Thoracic aorta (tissue), 2 donors: ENCODE data around the gene CARD6. TPM values are rescaled to one million over a fixed set of nuclear protein-coding genes. Genes with fewer than 3 reads are reported as not detected.
A peak's percentile ranks its signal among the peaks of the same experiment; 100 is the strongest.
"Not testable (repeated sequence)": the region's sequence is repeated elsewhere in the genome, so short reads cannot be mapped to it uniquely, and the experiment has no call there.

Experiments used
- ATAC-seq: fragments of 150-250 bp; one replicate; pipeline ENCODE4 v1.8.0; 2017; ENCODE audit warnings: low read depth; ENCODE audit not compliant: insufficient number of reproducible peaks, low FRiP score
- DNase-seq: peaks from one replicate; pipeline ENCODE4 v3.0.0-alpha.2; 2020; ENCODE audit warnings: low spot score
- H3K27ac ChIP-seq, 2 donors: fragments of 200-600 bp; sonication (generic); 1 replicate in 1 of 2; 2 replicates in 1 of 2; pipeline ENCODE4 v1.5.1; 2016; ENCODE audit warnings: mild to moderate bottlenecking in 2 of 2, moderate library complexity in 2 of 2
- H3K27me3 ChIP-seq: fragments of 200-600 bp; sonication (generic); replicated peaks from 2 replicates; pipeline ENCODE4 v1.6.0; 2016; ENCODE audit warnings: mild to moderate bottlenecking; ENCODE audit not compliant: insufficient read depth
- H3K36me3 ChIP-seq: fragments of 200-600 bp; sonication (generic); one replicate; pipeline ENCODE4 v1.5.1; 2016
- H3K4me1 ChIP-seq, 2 donors: fragments of 200-600 bp; sonication (generic); 1 replicate in 1 of 2; 2 replicates in 1 of 2; pipeline versions ENCODE4 v1.5.1 to v1.6.0; 2016; ENCODE audit warnings: low read depth in 2 of 2, mild to moderate bottlenecking in 1 of 2; ENCODE audit not compliant: control insufficient read depth in 1 of 2
- H3K4me3 ChIP-seq: fragments of 200-600 bp; sonication (generic); 2 replicates; pipeline ENCODE4 v1.5.1; 2016; ENCODE audit warnings: mild to moderate bottlenecking
- H3K9me3 ChIP-seq: fragments of 200-600 bp; sonication (generic); 2 replicates; pipeline ENCODE4 v1.5.1; 2016
- CTCF ChIP-seq: fragments of 200-600 bp; sonication (generic); IDR thresholded peaks from one replicate; pipeline ENCODE4 v1.5.1; 2019; ENCODE audit warnings: antibody characterized with exemption
- total RNA-seq, 2 donors: library from RNA; depleted of rRNA; stranded (reverse); fragments of >200 nt; gene quantifications; one replicate each; pipeline versions ENCODE4 v1.1.0 to v1.2.3, GENCODE V29; 2016

Gene CARD6
- total RNA-seq, 2 donors from 2014 or later = 13.5 to 21.6 TPM

GRCh38 chr5:40879163-40879942, 38.2 kb downstream of the CARD6 start:
- Histone ChIP-seq H3K36me3 (no peaks in the 10 kb centered on the region), H3K4me1 (no peaks in the 10 kb centered on the region), H3K27ac (no peak overlapping the region), H3K4me3 (no peak overlapping the region), H3K27me3 (no peaks in the 10 kb centered on the region), H3K9me3 (no peaks in the 10 kb centered on the region)
- ATAC-seq (no peak), DNase-seq (no peak)
- TF ChIP-seq CTCF = peak; percentile 49

GRCh38 chr5:40882291-40882690, 41.1 kb downstream of the CARD6 start:
- TF ChIP-seq CTCF = no peak
- no peaks in the 10 kb centered on the region for H3K4me1 ChIP-seq
- no peaks in the 10 kb centered on the region for H3K27me3 ChIP-seq
- no peaks in the 10 kb centered on the region for H3K9me3 ChIP-seq
- ATAC-seq (no peak), DNase-seq (no peak)
- H3K36me3 ChIP-seq = no peaks in the 10 kb centered on the region
- no peak overlapping the region for H3K27ac ChIP-seq
- no peak overlapping the region for H3K4me3 ChIP-seq

- DNase-seq, H3K36me3 ChIP-seq, H3K9me3 ChIP-seq, ATAC-seq, H3K4me3 ChIP-seq, H3K27ac ChIP-seq, H3K4me1 ChIP-seq, H3K27me3 ChIP-seq: not testable (repeated sequence)
Observed at GRCh38 chr5:40883051-40883450, 41.9 kb downstream of the CARD6 start.

- H3K9me3 ChIP-seq, H3K27ac ChIP-seq, H3K4me3 ChIP-seq, H3K36me3 ChIP-seq, ATAC-seq, H3K4me1 ChIP-seq, H3K27me3 ChIP-seq, DNase-seq: not testable (repeated sequence)
Observed at GRCh38 chr5:40895440-40896425, 54.6 kb downstream of the CARD6 start.

GRCh38 chr5:40904205-40904993, 63.2 kb downstream of the CARD6 start:
- H3K27ac ChIP-seq = peak overlapping the region in 1 of 2 donors; percentile 45
- peak; percentile 92 for TF ChIP-seq CTCF

More at GRCh38 chr5:40904205-40904993, 63.2 kb downstream of the CARD6 start:
- no peaks in the 10 kb centered on the region for H3K9me3 ChIP-seq
- H3K4me3 ChIP-seq = no peak overlapping the region
- ATAC-seq (no peak), DNase-seq (peak; percentile 21)
- no peaks in the 10 kb centered on the region for H3K36me3 ChIP-seq
- no peaks in the 10 kb centered on the region for H3K27me3 ChIP-seq
- H3K4me1 ChIP-seq = peaks cover 5 to 7% of the 10 kb centered on the region in 2 donors
